Stimulated activated CD8-positive, alpha-beta memory T cell treated with anti-CD3 and anti-CD28 coated beads, Interleukin-12 subunit alpha, Interleukin-12 subunit beta, amount 100 ng/mL, for 24 hours (primary cell): ENCODE data around the gene WDR73.
A peak's percentile ranks its signal among the peaks of the same experiment; 100 is the strongest.
"Not testable (repeated sequence)": the region's sequence is repeated elsewhere in the genome, so short reads cannot be mapped to it uniquely, and the experiment has no call there.

Experiments
- DNase-seq: peaks from one replicate; pipeline ENCODE4 v3.0.0-alpha.2; 2020; ENCODE audit errors: extremely low read depth

The WDR73 gene

GRCh38 chr15:84653910-84654688 lies at the start of gene WDR73:
Gene WDR73, minus strand, starts transcription at chr15:84654283. Its CDS starts 9 bp downstream, at chr15:84654274.
- DNase-seq, result peak; percentile 92

- DNase-seq, result no peak
Measured at GRCh38 chr15:84703808-84704207, 49.7 kb upstream of the WDR73 start.

GRCh38 chr15:84702961-84703482 lies 48.9 kb upstream of the WDR73 start:
- no peak for DNase-seq

- no peak for DNase-seq
Measured at GRCh38 chr15:84699538-84700191, 45.6 kb upstream of the WDR73 start.

GRCh38 chr15:84697236-84697990 lies 43.3 kb upstream of the WDR73 start:
- DNase-seq, result no peak

- DNase-seq, result no peak
Measured at GRCh38 chr15:84696757-84697156, 42.7 kb upstream of the WDR73 start.

GRCh38 chr15:84690342-84690741 lies 36.3 kb upstream of the WDR73 start:
- DNase-seq, result no peak

GRCh38 chr15:84689858-84690257 lies 35.8 kb upstream of the WDR73 start:
- DNase-seq, result no peak

GRCh38 chr15:84686446-84686845 lies 32.4 kb upstream of the WDR73 start:
- DNase-seq, result not testable (repeated sequence)

- no peak for DNase-seq
Measured at GRCh38 chr15:84685304-84685703, 31.2 kb upstream of the WDR73 start.

- no peak for DNase-seq
Measured at GRCh38 chr15:84684092-84684491, 30.0 kb upstream of the WDR73 start.

- DNase-seq, result no peak
Measured at GRCh38 chr15:84681831-84682230, 27.7 kb upstream of the WDR73 start.

GRCh38 chr15:84671211-84671610 lies 17.1 kb upstream of the WDR73 start:
- DNase-seq, result no peak

- DNase-seq, result no peak
Measured at GRCh38 chr15:84669726-84670125, 15.6 kb upstream of the WDR73 start.

GRCh38 chr15:84668221-84668982 lies 14.3 kb upstream of the WDR73 start:
- DNase-seq, result no peak

GRCh38 chr15:84666373-84666772 lies 12.3 kb upstream of the WDR73 start:
- no peak for DNase-seq

GRCh38 chr15:84661001-84661400 lies 6.9 kb upstream of the WDR73 start:
- no peak for DNase-seq

- no peak for DNase-seq
Measured at GRCh38 chr15:84659904-84660781, 6.1 kb upstream of the WDR73 start.

- DNase-seq, result no peak
Measured at GRCh38 chr15:84658788-84659411, 4.8 kb upstream of the WDR73 start.
